Kidney (tissue), 14 donors: Measurements from ENCODE around the gene LACTB. TPM values are rescaled to one million over a fixed set of nuclear protein-coding genes. Genes with fewer than 3 reads are reported as not detected.
A peak's percentile ranks its signal among the peaks of the same experiment; 100 is the strongest.

Experiments
- DNase-seq, 5 donors: peaks; one replicate each; pipeline ENCODE4 v3.0.0-alpha.2; 2013 to 2020
- FAIRE-seq: peaks from 2 replicates; lab custom pipeline; 2012; peaks lifted over from hg19 to GRCh38; lab: Jason Lieb, UNC
- H3K27ac ChIP-seq, 2 donors: one replicate each; pipeline ENCODE4 v1.7.0; 2013; ENCODE audit warnings: low read depth in 2 of 2, low read length in 2 of 2, inconsistent platforms in 1 of 2
- H3K27me3 ChIP-seq: one replicate; pipeline ENCODE4 v1.7.1; 2013; ENCODE audit warnings: low read length, inconsistent platforms; ENCODE audit not compliant: control insufficient read depth, insufficient read depth
- H3K36me3 ChIP-seq, 3 donors: one replicate each; pipeline versions ENCODE4 v1.7.0 to v1.7.1; 2013; ENCODE audit warnings: low read length in 3 of 3, control low read depth in 1 of 3, inconsistent platforms in 1 of 3; ENCODE audit not compliant: insufficient read depth in 3 of 3, control insufficient read depth in 2 of 3
- H3K4me1 ChIP-seq, 3 donors: one replicate each; pipeline versions ENCODE4 v1.7.0 to v1.7.1; 2013; ENCODE audit warnings: low read length in 3 of 3, inconsistent platforms in 1 of 3, low read depth in 1 of 3; ENCODE audit not compliant: control insufficient read depth in 2 of 3, insufficient read depth in 2 of 3
- H3K4me3 ChIP-seq, 3 donors: one replicate each; pipeline versions ENCODE4 v1.7.0 to v1.8.1; 2013; ENCODE audit warnings: low read length in 3 of 3, control low read depth in 1 of 3, inconsistent platforms in 1 of 3
- H3K9ac ChIP-seq, 3 donors: one replicate each; pipeline versions ENCODE4 v1.7.0 to v1.7.1; 2013; ENCODE audit warnings: low read length in 3 of 3, control low read depth in 1 of 3, inconsistent platforms in 1 of 3
- H3K9me3 ChIP-seq, 3 donors: one replicate each; pipeline versions ENCODE4 v1.7.0 to v1.7.1; 2013; ENCODE audit warnings: low read length in 3 of 3, control low read depth in 1 of 3, inconsistent platforms in 1 of 3; ENCODE audit not compliant: control insufficient read depth in 2 of 3, insufficient read depth in 1 of 3
- CTCF ChIP-seq: IDR thresholded peaks from 3 replicates; pipeline ENCODE4 v1.5.1; 2012; ENCODE audit warnings: mild to moderate bottlenecking, moderate library complexity, borderline replicate concordance; ENCODE audit not compliant: insufficient read depth; ENCODE audit errors: extremely low read depth
- intact Hi-C: fragments of 100-400 bp; cut with DNase I; formaldehyde crosslinking; loops from one replicate; pipeline ENCODE4 v1.11.1; 2022
- polyA plus RNA-seq: library from polyadenylated mRNA; stranded (reverse); fragments of 350-450 nt; fragmentation: Illumina TruSeq; extraction: RNeasy Lipid Tissue Mini Kit (QIAGEN cat#74804); gene quantifications from one replicate; pipeline ENCODE4 v1.2.3, GENCODE V29; 2014; ENCODE audit warnings: low read depth, low replicate concordance; ENCODE audit not compliant: insufficient read depth
- total RNA-seq: library from RNA; stranded (reverse); fragmentation: NEBNext Ultra II Directional; extraction: Animal tissue kit (Norgen Biotek cat#: 25700); gene quantifications from one replicate; pipeline ENCODE4 v1.2.1, GENCODE V29; 2021
- donor health status: control.
- donor health status: control.
- donor health status: control.
- donor health status: control.
- donor health status: control.
- donor health status: DM: yes; HTN: yes; CAD: no.
- donor health status: Normal renal cell carcinoma (clear cell type).

LACTB gene
- total and polyA plus RNA-seq, 2 donors from 2014 or later: 16.8 to 17.6 TPM

- H3K4me1 ChIP-seq: peaks cover 0 to 12% (median 7%) of the 10 kb centered on the region in 3 donors
- H3K36me3 ChIP-seq: no peaks in the 10 kb centered on the region
- no peaks in the 10 kb centered on the region for H3K27me3 ChIP-seq
- intact Hi-C loops: no loop called here
- H3K9ac ChIP-seq: no peak overlapping the region
- H3K9me3 ChIP-seq: no peaks in the 10 kb centered on the region
- no peak for TF ChIP-seq CTCF
- FAIRE-seq (no peak), DNase-seq (no peak)
- H3K27ac ChIP-seq: no peak overlapping the region
- no peak overlapping the region for H3K4me3 ChIP-seq
Observed at GRCh38 chr15:63084806-63085205, 36.9 kb upstream of the LACTB start.

- FAIRE-seq (no peak), DNase-seq (no peak)
- Histone ChIP-seq H3K4me3 (no peak overlapping the region), H3K27me3 (no peaks in the 10 kb centered on the region), H3K27ac (no peak overlapping the region), H3K9me3 (no peaks in the 10 kb centered on the region), H3K9ac (no peak overlapping the region), H3K4me1 (peaks cover 0 to 12% (median 7%) of the 10 kb centered on the region in 3 donors), H3K36me3 (no peaks in the 10 kb centered on the region)
- intact Hi-C loops: no loop called here
- no peak for TF ChIP-seq CTCF
Observed at GRCh38 chr15:63085289-63085688, 36.4 kb upstream of the LACTB start.

DNA sequence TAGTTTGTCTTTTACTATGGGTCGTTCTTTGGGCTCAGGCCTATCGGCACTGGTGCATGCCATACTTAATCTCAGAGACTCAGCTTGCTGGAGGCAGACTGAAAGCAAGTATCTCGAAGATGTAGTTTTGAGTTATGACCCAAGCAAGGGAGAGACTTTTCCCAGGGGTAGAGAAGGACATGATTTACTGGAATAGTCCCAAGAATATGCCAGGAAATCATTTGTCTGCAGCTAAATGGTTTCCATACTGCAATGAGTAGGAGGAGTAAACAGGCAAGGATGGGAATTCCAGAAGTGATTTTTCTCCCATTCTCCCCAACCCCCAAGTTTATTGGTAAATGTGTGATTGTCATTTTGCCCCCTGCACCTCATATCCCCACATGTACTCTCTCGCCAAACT is 35.4 kb upstream of the LACTB start:
- intact Hi-C loops: no loop called here
- H3K27ac ChIP-seq: no peak overlapping the region
- H3K27me3 ChIP-seq: no peaks in the 10 kb centered on the region
- H3K4me3 ChIP-seq: no peak overlapping the region
- peaks cover 0 to 12% (median 7%) of the 10 kb centered on the region in 3 donors for H3K4me1 ChIP-seq
- FAIRE-seq (no peak), DNase-seq (peak in 1 of 5 donors; percentile 60)
- no peak overlapping the region for H3K9ac ChIP-seq
- H3K9me3 ChIP-seq: no peaks in the 10 kb centered on the region
- no peaks in the 10 kb centered on the region for H3K36me3 ChIP-seq
- no peak for TF ChIP-seq CTCF

DNA sequence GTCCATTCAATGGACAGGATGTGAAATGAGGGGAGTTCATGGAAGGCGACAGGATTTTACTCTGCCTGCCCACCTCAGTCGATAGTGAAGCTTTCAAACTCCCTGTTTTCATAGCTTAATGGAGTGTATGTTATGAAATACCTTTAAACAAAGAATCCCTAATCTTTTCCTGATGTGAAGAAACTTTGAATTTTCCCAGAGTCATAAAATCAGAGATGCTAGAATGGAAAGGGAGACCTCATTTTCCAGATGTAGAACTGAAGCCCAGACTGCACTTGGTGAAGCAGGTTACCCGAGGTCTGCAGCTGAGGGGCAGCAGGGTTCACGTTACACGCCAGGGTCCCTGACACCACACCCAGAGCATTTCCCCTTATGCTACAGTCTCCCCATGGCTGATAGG is 34.7 kb upstream of the LACTB start:
- intact Hi-C loops: no loop called here

More for the DNA sequence above, 34.7 kb upstream of the LACTB start:
- peak in 1 of 5 donors; percentile 31 for DNase-seq
- H3K4me3 ChIP-seq: no peak overlapping the region
- H3K9me3 ChIP-seq: no peaks in the 10 kb centered on the region
- H3K36me3 ChIP-seq: no peaks in the 10 kb centered on the region
- H3K9ac ChIP-seq: no peak overlapping the region
- no peak for FAIRE-seq
- peaks cover 0 to 12% (median 7%) of the 10 kb centered on the region in 3 donors for H3K4me1 ChIP-seq
- H3K27ac ChIP-seq: no peak overlapping the region
- H3K27me3 ChIP-seq: no peaks in the 10 kb centered on the region
- no peak for TF ChIP-seq CTCF
